Activated T-helper 9 cell treated with anti-CD3 and anti-CD28 coated beads, Interleukin-2, amount 50 U/mL, for 16 hours (primary cell): Measurements from ENCODE around the gene GLCCI1.

Source experiments
- DNase-seq: peaks from one replicate; pipeline ENCODE4 v3.0.0-alpha.2; 2020; ENCODE audit warnings: low read depth

The GLCCI1 gene

DNA sequence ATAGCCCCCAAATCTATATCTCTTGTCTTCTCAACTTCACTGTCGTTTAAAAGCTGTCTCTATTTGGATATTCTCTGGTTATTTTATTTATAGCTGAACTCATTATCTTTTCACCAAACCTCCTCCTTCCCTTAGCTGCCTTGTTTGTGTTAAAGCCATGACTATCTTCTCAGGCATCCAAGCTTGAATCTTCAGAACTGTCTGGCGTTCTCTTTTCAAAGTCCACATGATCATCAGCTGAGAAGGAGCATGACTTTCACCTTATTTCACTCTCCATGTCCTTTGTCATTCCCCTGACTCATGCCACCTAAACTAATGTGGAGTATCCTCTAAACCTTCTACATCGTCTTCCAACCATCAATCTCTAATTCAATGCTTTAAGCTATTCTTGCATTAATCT is 5.7 kb upstream of the GLCCI1 start:
- DNase-seq: no peak

GRCh38 chr7:7964250-7964649 is 4.3 kb upstream of the GLCCI1 start:
- DNase-seq: no peak

GRCh38 chr7:7964691-7965090 is 3.9 kb upstream of the GLCCI1 start:
- no peak for DNase-seq

- no peak for DNase-seq
Measured at GRCh38 chr7:7965301-7965700, 3.3 kb upstream of the GLCCI1 start.

DNA sequence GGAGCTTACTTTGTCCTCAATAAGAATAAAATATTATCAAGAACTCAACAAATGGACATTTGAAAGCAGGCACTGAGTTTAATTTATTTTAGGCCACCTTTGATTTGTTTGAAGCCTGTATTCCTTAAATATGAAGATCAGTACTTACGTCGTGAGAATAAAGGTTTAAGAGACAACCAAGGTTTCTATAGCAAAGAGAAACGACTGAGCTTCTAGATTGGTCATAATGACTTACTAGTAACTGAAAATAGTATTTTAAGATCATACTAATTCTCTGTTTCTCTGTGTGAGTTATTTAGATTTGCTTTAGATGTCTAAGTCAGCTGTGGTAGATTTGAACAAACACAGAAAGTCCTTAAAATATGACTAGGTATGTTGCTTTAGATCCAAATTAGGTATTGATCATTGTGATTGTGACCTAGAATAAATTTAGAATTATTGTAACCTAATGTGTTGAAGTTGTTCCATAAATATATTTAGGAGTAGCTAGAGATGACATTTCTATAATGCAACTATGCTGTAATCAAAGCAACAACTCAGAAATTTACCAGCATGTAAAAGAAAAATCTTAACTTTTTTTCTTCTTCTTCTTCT is 2.4 kb upstream of the GLCCI1 start:
- no peak for DNase-seq

DNA sequence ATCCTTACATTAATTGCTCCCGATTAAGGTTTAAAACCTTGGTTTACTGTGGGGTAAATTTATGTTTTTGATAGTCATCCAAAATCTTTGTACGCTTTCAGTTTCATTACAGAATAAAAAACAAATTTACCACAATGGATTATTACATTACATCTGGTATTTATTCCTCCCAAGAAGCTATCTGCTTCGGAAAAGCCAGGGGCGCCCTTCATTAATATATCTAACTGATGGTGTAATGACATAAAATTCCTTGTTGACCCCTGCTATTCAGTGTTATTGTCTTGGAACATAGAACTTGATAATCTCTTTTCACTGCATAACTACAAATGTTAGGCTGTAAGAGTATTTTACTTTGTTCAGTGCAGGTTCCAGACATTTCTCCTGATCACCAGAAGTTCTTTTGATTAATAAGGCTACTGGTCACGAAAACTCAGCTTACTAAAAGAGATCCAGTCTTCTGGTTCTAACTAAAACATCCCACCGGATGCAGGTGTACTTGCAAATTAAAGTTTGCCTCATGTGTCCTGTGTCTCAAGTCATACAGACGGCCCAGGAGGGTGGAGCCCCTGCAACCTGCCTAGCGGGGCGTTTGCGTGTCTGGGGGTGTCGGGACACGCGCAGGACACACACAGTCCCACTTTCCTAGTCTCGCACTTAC is 581 bp upstream of the GLCCI1 start:
- DNase-seq: no peak

GRCh38 chr7:7969306-7970236 is 975 bp downstream of the GLCCI1 start:
- peak; percentile 31 for DNase-seq

GRCh38 chr7:7970237-7970530 is 1.6 kb downstream of the GLCCI1 start:
- DNase-seq: no peak

GRCh38 chr7:7970531-7971307 is 2.1 kb downstream of the GLCCI1 start:
- no peak for DNase-seq

- no peak for DNase-seq
Measured at GRCh38 chr7:7971308-7972040, 2.9 kb downstream of the GLCCI1 start.

GRCh38 chr7:7972128-7972527 is 3.5 kb downstream of the GLCCI1 start:
- DNase-seq: no peak

DNA sequence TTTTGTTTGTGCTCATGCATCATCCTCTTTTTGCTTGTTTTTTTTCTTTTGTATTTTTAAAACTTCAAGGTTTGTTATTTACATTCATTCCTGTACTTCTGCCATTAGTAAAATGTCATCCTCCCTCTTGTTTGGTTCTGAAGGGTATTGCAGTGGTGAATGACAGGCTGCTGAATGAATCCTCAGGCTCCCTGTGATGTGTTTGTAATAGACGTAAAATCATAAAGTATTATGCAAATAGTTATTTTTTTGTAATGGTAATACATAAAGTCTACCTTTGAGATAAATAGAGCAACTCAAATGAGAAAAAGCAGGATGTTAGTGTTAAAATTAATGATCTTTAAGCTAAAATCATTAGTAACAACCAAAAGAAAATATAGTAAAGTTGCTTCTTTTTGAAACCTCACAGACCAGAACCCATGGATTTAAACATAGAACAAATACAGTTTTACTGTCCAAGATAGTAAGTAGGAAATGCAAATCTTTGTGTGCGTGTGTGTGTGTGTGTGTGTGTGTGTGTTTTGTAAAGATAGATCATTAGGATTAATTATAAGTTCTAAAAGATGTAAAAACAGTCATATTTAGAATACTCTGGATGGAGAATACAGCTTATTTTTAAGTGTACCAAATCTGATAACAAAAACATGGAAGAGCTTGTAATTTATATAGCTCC is 4.5 kb downstream of the GLCCI1 start:
- no peak for DNase-seq

DNA sequence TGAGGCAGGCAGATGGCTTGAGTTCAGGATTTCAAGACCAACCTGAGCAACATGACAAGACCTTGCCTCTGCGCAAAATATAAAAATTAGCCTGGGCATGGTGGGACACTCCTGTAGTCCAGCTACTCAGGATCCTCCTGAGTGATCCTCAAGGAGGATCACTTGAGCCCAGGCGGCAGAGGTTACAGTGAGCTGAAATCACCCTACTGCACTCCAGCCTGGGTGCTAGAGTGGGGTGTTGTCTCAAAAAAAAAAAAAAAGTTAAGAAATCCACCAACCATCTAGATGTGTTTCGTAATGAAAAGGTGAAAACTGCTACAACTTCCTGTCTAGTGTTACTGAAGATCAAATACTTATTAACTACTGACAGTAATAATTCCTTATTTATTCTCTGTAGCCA is 8.1 kb downstream of the GLCCI1 start:
- no peak for DNase-seq

DNA sequence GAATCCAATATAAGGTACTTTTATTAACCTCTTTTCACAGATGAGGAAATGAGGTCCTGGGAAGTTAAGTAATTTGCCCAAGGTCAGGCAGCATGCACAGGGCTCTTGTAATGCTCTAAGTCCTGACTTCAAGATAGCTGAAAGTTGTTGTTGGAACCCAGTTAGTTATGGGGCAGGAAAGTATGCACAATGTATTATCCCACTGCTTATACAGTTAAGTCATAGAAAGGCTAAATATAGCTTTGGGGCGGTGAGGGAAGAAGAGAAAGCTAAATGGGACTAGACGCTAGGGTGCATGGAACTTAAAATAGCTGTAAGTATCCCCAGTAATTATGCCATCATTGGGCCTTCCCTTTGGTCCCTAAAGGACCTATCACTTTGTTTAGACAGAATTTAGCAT is 9.2 kb downstream of the GLCCI1 start:
- DNase-seq: no peak

DNA sequence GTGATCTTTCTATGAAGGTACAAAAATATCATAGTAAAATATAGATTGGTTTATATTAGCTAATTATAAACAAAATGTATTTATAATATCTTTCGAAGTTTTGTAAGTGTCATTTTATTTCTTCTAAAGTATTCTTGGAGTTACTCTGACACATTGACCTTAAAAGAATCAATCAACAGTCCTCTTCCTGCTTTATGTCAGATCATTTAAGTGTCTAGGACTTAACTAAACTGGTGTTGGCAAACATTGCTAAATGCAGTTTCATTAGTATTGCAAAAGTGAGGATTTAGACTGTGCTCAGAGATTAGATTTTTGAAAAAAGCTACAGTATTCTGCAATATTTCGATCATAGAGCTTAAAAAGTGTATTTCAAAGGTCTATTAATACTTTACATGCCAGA is 10.3 kb downstream of the GLCCI1 start:
- DNase-seq: no peak

DNA sequence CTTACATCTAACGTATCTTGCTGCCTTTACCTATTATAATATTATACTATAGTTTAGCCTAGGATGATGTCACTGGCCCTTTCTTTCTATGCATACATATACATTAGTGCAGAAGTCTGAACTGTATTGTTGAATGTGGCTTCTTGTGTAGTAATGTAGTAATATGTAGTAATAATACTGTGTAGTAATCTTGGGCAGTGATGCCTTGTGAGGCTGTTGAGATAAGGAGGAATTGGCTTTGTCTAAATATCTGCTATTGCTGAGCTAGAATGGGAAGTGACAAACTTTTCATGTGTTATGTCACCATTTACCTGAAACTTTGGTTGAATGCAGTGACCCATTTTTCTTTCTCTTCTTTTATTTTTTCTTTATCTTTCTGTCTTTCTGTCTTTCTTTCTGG is 11.0 kb downstream of the GLCCI1 start:
- DNase-seq: no peak

DNA sequence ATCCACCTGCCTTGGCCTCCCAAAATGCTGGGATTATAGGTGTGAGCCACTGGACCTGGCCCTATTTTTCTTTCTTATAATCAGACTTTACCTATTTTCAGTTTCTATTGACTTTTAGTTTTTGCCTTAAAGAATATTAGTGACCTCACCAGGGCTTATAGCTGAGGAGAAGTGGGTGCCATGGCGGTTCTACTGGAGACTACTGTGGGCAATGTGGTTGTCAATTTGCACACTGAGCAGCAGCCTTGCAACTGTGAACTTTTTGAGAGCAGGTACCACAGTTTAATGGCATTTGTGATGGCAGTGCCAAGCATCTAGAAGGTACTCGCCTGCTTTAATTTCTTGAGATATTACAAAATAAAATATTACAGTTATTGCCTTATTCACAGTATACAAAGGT is 11.5 kb downstream of the GLCCI1 start:
- DNase-seq: no peak

DNA sequence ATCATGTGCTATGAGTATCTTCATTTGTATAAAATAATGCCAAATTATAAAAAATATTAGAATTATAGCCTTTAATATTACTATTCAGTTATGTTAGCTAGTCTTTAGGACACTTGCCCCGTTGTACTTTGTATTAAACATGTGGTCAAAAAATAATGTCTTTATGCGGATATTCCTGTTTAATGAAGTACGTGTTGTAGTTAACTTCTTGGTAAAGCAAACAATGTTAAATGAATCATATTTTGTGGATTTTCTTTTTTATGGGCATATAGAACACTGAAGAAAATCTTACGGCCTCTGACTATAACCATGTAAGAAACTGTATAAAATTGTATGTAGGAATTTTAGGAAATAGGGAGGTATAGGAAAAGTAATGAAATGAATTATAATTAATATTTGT is 14.3 kb downstream of the GLCCI1 start:
- DNase-seq: no peak

GRCh38 chr7:7984424-7984823 is 15.8 kb downstream of the GLCCI1 start:
- no peak for DNase-seq

GRCh38 chr7:7988706-7989105 is 20.1 kb downstream of the GLCCI1 start:
- no peak for DNase-seq

GRCh38 chr7:7989133-7989532 is 20.5 kb downstream of the GLCCI1 start:
- DNase-seq: no peak
